ENCODE measurements around the gene FAF1. TPM values are rescaled to one million over a fixed set of nuclear protein-coding genes. Genes with fewer than 3 reads are reported as not detected.

Gene FAF1
- total and polyA plus RNA-seq, 2 donors (not counting 3 experiments of a cell fraction or from before 2014, with no cell fraction given), result 9.0 to 57.6 TPM

DNA sequence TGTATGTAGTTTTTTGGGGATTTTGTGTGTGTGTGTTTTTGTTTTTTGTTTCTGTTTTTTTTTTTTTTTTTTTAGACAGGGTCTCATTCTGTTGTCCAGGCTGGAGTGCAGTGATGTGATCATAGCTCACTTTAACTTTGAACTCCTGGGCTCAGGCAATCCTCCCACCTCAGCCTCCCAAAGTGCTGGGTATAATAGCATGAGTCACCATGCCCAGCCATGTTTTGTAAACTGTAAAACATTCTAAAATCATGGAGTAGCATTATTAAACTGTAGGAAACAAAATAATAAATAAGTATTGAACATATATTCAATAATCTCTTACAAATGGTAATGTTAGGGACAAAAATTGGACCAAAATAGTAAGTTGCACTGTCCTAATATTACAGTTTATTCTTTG is 124.0 kb downstream of the FAF1 start:
- H3K36me3 ChIP-seq (ENCODE audit: control insufficient read depth in 2 of 2, extremely low read depth in 1 of 2, insufficient read depth in 2 of 2, low read length in 2 of 2), result no peaks in the 10 kb centered on the region
- FAIRE-seq (no peak), DNase-seq (ENCODE audit: low read depth, low spot score) (no peak)
- POLR2A ChIA-PET, result no interaction called here
- dilution Hi-C loops (cut with MboI; ENCODE audit: extremely low pct_ligation_motif_present, low sequenced_read_pairs), result no loop called here
- no TSS peak for BruUV-seq (replicated peaks)
- no peak overlapping the region for H3K4me3 ChIP-seq (replicated peaks in 1 of 3; ENCODE audit: insufficient read depth in 1 of 3, low read depth in 1 of 3, low read length in 3 of 3)
- intact Hi-C loops (cut with micrococcal nuclease), result no loop called here
- no peaks in the 10 kb centered on the region for H3K4me1 ChIP-seq (ENCODE audit: control insufficient read depth, extremely low read depth, insufficient read depth, low read length)
- no peak overlapping the region for H3K27ac ChIP-seq (ENCODE audit: insufficient read depth, low read depth, low read length)
- no peaks in the 10 kb centered on the region for H3K9me3 ChIP-seq (replicated peaks; ENCODE audit: control insufficient read depth, insufficient read depth, low read length)
- H3K79me2 ChIP-seq (ENCODE audit: control insufficient read depth, insufficient read depth, low read length), result peaks cover 2% of the 10 kb centered on the region
- H3K4me2 ChIP-seq (ENCODE audit: insufficient read depth, low read length), result no peak overlapping the region
- CTCF ChIA-PET, result no interaction called here
- H3K27me3 ChIP-seq (ENCODE audit: control insufficient read depth in 2 of 2, insufficient read depth in 2 of 2, low read length in 2 of 2), result no peaks in the 10 kb centered on the region
- no peaks in the 10 kb centered on the region for H3K9me1 ChIP-seq (replicated peaks; ENCODE audit: control insufficient read depth, extremely low read depth, insufficient read depth, low read length)
- H4K20me1 ChIP-seq (replicated peaks; ENCODE audit: control insufficient read depth, extremely low read depth, insufficient read depth, low read length), result no peaks in the 10 kb centered on the region
- TF ChIP-seq, protein P1, sequence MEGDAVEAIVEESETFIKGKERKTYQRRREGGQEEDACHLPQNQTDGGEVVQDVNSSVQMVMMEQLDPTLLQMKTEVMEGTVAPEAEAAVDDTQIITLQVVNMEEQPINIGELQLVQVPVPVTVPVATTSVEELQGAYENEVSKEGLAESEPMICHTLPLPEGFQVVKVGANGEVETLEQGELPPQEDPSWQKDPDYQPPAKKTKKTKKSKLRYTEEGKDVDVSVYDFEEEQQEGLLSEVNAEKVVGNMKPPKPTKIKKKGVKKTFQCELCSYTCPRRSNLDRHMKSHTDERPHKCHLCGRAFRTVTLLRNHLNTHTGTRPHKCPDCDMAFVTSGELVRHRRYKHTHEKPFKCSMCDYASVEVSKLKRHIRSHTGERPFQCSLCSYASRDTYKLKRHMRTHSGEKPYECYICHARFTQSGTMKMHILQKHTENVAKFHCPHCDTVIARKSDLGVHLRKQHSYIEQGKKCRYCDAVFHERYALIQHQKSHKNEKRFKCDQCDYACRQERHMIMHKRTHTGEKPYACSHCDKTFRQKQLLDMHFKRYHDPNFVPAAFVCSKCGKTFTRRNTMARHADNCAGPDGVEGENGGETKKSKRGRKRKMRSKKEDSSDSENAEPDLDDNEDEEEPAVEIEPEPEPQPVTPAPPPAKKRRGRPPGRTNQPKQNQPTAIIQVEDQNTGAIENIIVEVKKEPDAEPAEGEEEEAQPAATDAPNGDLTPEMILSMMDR (IDR thresholded peaks at IDR 0.05; ENCODE audit: extremely low read depth in 1 of 2, insufficient read depth in 1 of 2, low read depth in 1 of 2, low read length in 2 of 2), result no peak
- TF ChIP-seq POLR2AphosphoS5 (IDR thresholded peaks at IDR 0.05; ENCODE audit: insufficient read depth, low read depth, low read length), result no peak
- TF ChIP-seq, protein P2, sequence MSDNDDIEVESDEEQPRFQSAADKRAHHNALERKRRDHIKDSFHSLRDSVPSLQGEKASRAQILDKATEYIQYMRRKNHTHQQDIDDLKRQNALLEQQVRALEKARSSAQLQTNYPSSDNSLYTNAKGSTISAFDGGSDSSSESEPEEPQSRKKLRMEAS (IDR thresholded peaks at IDR 0.05; ENCODE audit: insufficient read depth, insufficient read length), result no peak
- TF ChIP-seq FOS (IDR thresholded peaks at IDR 0.05; ENCODE audit: borderline replicate concordance, insufficient read depth, low read length), result no peak
- TF ChIP-seq JUN (IDR thresholded peaks at IDR 0.05; ENCODE audit: borderline replicate concordance, insufficient read depth, insufficient read length, low read depth), result peak; percentile 2
- no peak for TF ChIP-seq EZH2 (IDR thresholded peaks at IDR 0.05; ENCODE audit: borderline replicate concordance, low read depth, low read length, severe bottlenecking)
- no peak for TF ChIP-seq GATA2 (IDR thresholded peaks at IDR 0.05; ENCODE audit: insufficient read depth, insufficient read length, low read depth, low read length)
- H3K9ac ChIP-seq (replicated peaks; ENCODE audit: extremely low read depth, insufficient read depth, low read length), result no peak overlapping the region
- no peak overlapping the region for H2AFZ ChIP-seq (ENCODE audit: low read depth, low read length)
